ENCODE data around the gene ANKRD28. TPM values are rescaled to one million over a fixed set of nuclear protein-coding genes. Genes with fewer than 3 reads are reported as not detected.

The ANKRD28 gene
- 112 and 305 TPM in 2 replicates for total RNA-seq (2011; cell fraction: chromatin; rRNA removed; ENCODE audit: low replicate concordance)
- 35.9 and 58.7 TPM in 2 replicates for total RNA-seq (2011; cell fraction: nucleolus; rRNA removed)
- total RNA-seq (2011; cell fraction: nucleoplasm; rRNA removed): 85.0 and 104 TPM in 2 replicates
- total RNA-seq (2014; rRNA removed): 33.6 and 38.6 TPM in 2 replicates
- total RNA-seq (2014; rRNA removed; fragmentation: Illumina TruSeq; extraction: Trizol): 48.6 and 57.4 TPM in 2 replicates
- 52.9 and 56.4 TPM in 2 replicates for total RNA-seq (2015; rRNA removed; fragmentation: Illumina TruSeq; extraction: Trizol)
- 48.6 and 53.0 TPM in 2 replicates for total RNA-seq (2021)
- polyA plus RNA-seq (2011; rRNA removed): 66.0 and 71.7 TPM in 2 replicates
- polyA plus RNA-seq (2011; cell fraction: cytosol; rRNA removed): 25.2 and 40.6 TPM in 2 replicates
- 61.1 and 103 TPM in 2 replicates for polyA plus RNA-seq (2011; cell fraction: nucleus; rRNA removed)
- polyA plus RNA-seq (2012): 31.5 and 33.0 TPM in 2 replicates
- polyA plus RNA-seq (2014; fragmentation: Illumina TruSeq; extraction: Trizol): 36.7 and 42.4 TPM in 2 replicates
- 10 to 100 TPM; 11.7 to 13.4 TPM for polyA plus RNA-seq (2014; fragmentation: Nextera tagmentation; extraction: Ambion mirVana)
- 25.0 and 29.3 TPM in 2 replicates for polyA plus RNA-seq (2014; rRNA removed)
- 187 and 268 TPM in 2 replicates for polyA minus RNA-seq (2011; rRNA and poly(A)+ RNA removed)
- 44.7 and 62.7 TPM in 2 replicates for polyA minus RNA-seq (2011; cell fraction: cytosol; rRNA and poly(A)+ RNA removed)
- 57.1 and 160 TPM in 2 replicates for polyA minus RNA-seq (2011; cell fraction: nucleus; rRNA and poly(A)+ RNA removed)
- Bru-seq, nascent RNA: percentile 92 among the genes with signal in this experiment
- BruChase-seq, experiment 1, labeled RNA remaining after a 2-hour chase: percentile 95 among the genes with signal in this experiment
- BruChase-seq, experiment 2, labeled RNA remaining after a 6-hour chase: percentile 93 among the genes with signal in this experiment
- long read RNA-seq, experiment 1, full-length matches to known transcripts: 33 of 88 reads
- long read RNA-seq, experiment 1, partial matches to known transcripts: 14 of 88 reads
- long read RNA-seq, experiment 1, other reads (novel, unspliced or antisense): 41 of 88 reads
- long read RNA-seq, experiment 2, partial matches to known transcripts: 1 of 30 reads
- long read RNA-seq, experiment 2, other reads (novel, unspliced or antisense): 29 of 30 reads
- long read RNA-seq, experiment 3, partial matches to known transcripts: 0 of 5 reads
- long read RNA-seq, experiment 3, other reads (novel, unspliced or antisense): 4 of 5 reads

DNA sequence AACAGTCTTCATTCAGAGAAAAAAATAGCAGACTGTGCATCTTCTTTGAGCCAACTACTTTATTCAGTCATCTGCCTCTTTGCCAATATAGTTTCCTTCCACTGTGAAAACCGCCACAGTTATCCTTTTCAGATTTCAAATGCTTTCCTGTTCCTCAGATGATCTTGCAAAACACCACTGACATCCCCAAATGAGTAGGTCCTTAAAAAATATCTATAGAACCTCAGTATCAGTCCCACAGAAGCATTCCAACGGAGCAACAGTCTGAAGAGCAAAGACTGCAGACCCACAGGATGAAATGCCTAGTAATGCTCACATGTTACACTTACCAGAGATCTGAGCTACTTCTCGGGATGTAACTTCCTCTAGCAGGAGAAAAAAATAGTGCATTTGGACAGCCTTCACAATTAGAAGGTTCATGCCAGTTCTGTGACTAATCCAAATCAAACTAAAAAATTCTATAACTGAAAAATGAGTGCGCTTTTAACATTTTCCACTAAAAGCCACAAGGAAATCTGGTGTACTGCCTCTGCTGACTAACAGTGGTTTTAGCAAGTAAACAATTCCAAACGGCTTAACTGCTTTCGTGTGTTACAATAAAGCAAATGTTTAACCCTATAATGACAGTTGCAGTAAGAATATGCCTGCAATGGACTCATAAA lies at the start of gene ANKRD28:
TSS of gene ANKRD28 (minus strand) at position 338 of the 662 bp plus-strand sequence. CDS start 1,458 bp downstream, outside the sequence.
- peak; percentile 83 for FAIRE-seq
- no TSS peak for BruUV-seq (replicated peaks)
- H3K4me2 ChIP-seq (ENCODE audit: insufficient read depth, low read length): peak within 1 kb of the TSS; percentile 80
- H3K27ac ChIP-seq (ENCODE audit: extremely low read depth, low read depth, low read length): peak within 1 kb of the TSS; percentile 82
- no peaks in the 10 kb centered on the region for H3K9me3 ChIP-seq (replicated peaks; ENCODE audit: control insufficient read depth, insufficient read depth, low read depth, low read length)
- H3K9ac ChIP-seq (ENCODE audit: insufficient read depth in 1 of 2, low read depth in 2 of 2, low read length in 2 of 2): peak within 1 kb of the TSS; percentile 67 to 77
- H3K4me1 ChIP-seq (replicated peaks in 1 of 2; ENCODE audit: control insufficient read depth in 2 of 2, insufficient read depth in 2 of 2, low read length in 2 of 2): peaks cover 0 to 31% of the 10 kb centered on the region in 2 experiments; a peak in 4 of 5 replicates
- WGBS (ENCODE audit: insufficient coverage, low coverage, missing lambda C conversion rate): 0% methylated on average over 6 of the region's 6 CpGs
- intact Hi-C loops (cut with micrococcal nuclease) (no loop called here), in situ Hi-C loops (cut with MboI) (no loop called here)
- H3K4me3 ChIP-seq: peak within 1 kb of the TSS; percentile 30
- CTCF ChIA-PET (ENCODE audit: low intra/inter-chr PET ratio): no interaction called here
- H3K79me2 ChIP-seq (ENCODE audit: control insufficient read depth, insufficient read depth, low read length): peaks cover 97% of the 10 kb centered on the region
- peak within 1 kb of the TSS; percentile 41 for H2AFZ ChIP-seq (ENCODE audit: low read depth, low read length)
- H4K20me1 ChIP-seq (replicated peaks; ENCODE audit: control insufficient read depth, insufficient read depth, low read length): no peaks in the 10 kb centered on the region
- POLR2A ChIA-PET: interaction anchor here (0.5 to 3.1 kb wide), 11 partner anchors 9 to 107 kb away, joined by 3 to 16 read pairs (median 4); no protein-coding TSS in a partner anchor
- peak; percentile 31 to 76 (median 46) for DNase-seq (ENCODE audit: extremely low read depth in 1 of 4, low spot score in 3 of 4)
- H3K36me3 ChIP-seq (ENCODE audit: control insufficient read depth, insufficient read depth, low read length): peaks cover 8% of the 10 kb centered on the region; the same call in 1 of the 3 replicates
- H3K9me1 ChIP-seq (ENCODE audit: control insufficient read depth, insufficient read depth, low read length): no peaks in the 10 kb centered on the region
- no peaks in the 10 kb centered on the region for H3K27me3 ChIP-seq (ENCODE audit: control insufficient read depth in 2 of 2, insufficient read depth in 2 of 2, low read length in 2 of 2)
- ATAC-seq: peak; percentile 83
- TF ChIP-seq ZNF217 (CRISPR knock-in tag; IDR thresholded peaks at IDR 0.05) (no peak), POLR2A (conservative IDR thresholded peaks at IDR 0.05) (peak; percentile 51; the same call in 1 of the 2 replicates), MGA (IDR thresholded peaks at IDR 0.05) (peak; percentile 33; the same call in 1 of the 2 replicates), HIVEP1 (CRISPR knock-in tag; IDR thresholded peaks at IDR 0.05) (no peak), MCM7 (IDR thresholded peaks at IDR 0.05) (no peak), C11orf30 (IDR thresholded peaks at IDR 0.05; ENCODE audit: low read depth) (peak; percentile 52)

All from K562 (cell line).